NCI-H2196 treated with DMSO at 0.1 percent for 48 hours (cell line): Measurements from ENCODE around the gene ANHX.

Experiments used
- DNase-seq: peaks from one replicate; lab custom pipeline; 2025; ENCODE audit not compliant: unreplicated experiment; lab: John Stamatoyannopoulos, UW

Gene ANHX

DNA sequence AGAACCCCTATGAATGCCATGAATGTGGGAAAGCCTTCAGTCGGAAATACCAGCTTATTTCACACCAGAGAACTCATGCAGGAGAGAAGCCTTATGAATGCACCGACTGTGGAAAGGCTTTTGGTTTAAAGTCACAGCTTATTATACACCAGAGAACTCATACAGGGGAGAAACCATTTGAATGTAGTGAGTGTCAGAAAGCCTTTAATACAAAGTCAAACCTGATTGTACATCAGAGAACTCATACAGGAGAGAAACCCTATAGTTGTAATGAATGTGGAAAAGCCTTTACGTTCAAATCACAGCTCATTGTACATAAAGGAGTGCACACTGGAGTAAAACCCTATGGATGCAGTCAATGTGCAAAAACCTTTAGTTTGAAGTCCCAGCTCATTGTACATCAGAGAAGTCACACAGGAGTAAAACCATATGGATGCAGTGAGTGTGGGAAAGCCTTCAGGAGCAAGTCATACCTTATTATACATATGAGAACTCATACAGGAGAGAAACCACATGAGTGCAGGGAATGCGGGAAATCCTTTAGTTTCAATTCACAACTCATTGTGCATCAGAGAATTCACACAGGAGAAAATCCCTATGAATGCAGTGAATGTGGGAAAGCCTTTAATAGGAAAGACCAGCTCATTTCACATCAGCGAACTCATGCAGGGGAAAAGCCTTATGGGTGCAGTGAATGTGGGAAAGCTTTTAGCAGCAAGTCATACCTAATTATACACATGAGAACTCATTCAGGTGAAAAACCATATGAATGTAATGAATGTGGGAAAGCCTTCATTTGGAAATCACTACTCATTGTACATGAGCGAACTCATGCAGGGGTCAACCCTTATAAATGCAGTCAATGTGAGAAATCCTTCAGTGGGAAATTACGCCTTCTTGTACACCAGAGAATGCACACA is 32.1 kb downstream of the ANHX start:
- DNase-seq, result no peak

DNA sequence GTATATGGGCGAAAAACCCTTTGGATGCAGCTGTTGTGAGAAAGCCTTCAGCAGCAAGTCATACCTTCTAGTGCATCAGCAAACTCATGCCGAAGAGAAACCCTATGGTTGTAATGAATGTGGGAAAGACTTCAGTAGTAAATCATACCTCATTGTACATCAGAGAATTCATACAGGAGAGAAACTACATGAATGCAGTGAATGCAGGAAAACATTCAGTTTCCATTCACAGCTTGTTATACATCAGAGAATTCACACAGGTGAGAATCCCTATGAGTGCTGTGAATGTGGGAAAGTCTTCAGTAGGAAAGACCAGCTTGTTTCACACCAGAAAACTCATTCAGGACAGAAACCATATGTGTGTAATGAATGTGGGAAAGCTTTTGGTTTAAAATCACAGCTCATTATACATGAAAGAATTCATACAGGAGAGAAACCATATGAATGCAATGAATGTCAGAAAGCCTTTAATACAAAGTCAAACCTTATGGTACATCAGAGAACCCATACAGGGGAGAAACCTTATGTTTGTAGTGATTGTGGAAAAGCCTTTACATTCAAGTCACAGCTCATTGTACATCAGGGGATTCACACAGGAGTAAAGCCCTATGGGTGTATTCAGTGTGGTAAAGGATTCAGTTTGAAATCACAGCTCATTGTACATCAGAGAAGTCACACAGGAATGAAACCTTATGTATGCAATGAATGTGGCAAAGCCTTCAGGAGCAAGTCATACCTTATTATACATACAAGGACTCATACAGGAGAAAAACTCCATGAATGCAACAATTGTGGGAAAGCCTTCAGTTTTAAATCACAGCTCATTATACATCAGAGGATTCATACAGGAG is 33.0 kb downstream of the ANHX start:
- no peak for DNase-seq

DNA sequence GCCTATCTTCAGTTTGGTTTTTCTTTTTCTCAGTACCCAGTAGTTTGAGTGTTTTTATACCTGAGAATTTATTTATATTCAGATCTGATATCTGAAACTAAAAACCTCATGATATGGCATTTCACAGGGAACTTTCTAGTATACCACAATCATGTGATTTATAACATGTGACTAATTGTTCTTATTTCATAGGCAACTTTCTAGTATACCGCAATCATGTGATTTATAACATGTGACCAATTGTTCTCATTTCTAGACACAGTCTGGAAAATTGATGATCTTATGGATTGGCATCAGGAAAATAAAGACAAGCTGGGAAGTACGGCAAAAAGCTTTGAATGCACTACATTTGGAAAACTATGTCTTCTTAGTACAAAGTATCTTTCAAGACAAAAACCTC is 33.8 kb downstream of the ANHX start:
- DNase-seq, result no peak

DNA sequence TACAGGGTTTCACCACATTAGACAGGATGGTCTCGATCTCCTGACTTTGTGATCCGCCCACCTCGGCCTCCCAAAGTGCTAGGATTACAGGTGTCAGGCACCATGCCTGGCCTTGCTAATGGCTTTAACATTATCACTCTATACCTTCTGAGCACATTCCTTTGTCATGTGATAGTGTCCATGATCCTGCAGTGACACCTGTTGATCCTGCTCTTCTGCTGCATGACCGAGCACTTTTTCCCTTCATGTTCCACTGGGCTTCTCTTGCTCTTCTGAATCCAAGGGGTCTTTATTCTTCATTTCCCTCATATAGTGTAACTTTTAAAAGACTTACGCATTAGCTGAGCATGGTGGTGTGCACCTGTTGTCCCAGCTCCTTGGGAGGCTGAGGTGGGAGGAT is 42.8 kb downstream of the ANHX start:
- no peak for DNase-seq

DNA sequence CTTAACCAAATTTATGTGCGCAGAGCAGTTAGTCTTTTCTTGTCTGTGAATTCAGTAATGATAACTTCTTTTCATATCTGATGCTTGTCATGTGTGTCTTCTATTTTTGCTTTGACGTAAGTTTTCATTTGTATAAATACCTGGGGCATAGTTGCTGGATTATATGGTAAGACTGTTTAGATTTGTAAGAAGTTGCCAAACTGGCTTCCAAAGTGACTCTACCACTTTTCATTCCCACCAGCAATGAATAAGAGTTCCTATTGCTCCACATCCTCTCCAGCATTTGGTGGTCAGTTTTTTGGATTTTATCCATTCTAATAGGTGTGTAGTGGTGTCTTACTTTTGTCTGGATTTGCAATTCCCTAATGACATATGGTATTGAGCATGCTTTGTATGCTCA is 45.5 kb downstream of the ANHX start:
- DNase-seq, result no peak

DNA sequence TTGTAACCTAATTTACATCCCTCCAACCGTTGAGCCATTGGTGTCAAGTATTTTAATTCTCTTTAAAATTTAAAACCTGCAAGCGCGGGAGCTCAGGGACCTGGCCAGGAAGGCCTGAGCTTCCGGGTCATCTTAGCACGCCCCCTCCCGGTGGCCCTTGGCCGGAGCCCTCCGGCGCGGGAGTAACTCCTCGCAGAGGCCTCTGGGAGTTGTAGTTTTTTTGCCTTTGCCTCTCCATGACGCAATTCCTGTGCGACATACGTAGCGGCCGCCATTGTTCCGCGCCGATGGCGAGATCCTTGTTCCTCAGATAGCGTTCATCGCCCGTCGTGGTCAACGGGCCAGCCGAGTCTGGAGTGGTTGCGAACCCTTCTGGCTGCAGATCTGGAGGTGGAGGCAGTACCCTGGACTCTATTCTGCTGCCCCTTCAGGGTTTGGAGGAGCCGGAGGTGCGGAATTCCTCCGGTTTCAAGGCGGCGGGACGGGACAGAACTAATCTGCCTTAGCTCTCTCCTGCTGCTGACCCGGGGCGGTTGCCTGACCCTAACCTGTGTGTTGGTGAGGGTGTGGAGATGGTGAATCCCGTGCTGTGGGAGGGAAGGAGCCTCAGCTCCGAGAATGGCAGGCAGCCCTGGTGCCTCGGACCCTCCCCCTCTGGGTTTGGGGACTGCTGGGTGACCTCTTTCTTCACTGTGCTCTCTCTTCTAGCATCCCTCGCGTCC is 54.3 kb downstream of the ANHX start, which contains the start of gene ZNF268:
ZNF268 (plus strand) TSS at position 258 of the 722 bp plus-strand sequence. CDS start 503 bp downstream, outside the sequence.
- peak; percentile 70 for DNase-seq

DNA sequence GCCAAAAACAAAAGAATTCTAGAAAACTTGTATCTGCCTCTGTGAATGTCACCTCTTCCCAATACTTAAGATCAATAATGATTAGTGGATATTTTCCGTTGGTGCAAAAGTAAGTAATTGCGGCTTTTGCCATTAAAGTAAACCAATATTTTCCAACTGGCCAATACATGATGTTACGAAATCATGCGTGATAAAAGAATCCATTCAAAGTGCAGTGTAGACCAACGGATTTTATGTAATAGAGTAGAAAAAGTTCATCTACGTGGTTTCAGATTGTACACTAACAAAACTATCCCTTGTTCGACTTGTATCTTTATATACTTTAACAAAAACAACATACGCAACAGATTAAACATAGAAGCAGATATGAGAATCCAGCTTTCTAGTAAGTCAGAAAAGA is 55.0 kb downstream of the ANHX start:
- DNase-seq, result no peak

DNA sequence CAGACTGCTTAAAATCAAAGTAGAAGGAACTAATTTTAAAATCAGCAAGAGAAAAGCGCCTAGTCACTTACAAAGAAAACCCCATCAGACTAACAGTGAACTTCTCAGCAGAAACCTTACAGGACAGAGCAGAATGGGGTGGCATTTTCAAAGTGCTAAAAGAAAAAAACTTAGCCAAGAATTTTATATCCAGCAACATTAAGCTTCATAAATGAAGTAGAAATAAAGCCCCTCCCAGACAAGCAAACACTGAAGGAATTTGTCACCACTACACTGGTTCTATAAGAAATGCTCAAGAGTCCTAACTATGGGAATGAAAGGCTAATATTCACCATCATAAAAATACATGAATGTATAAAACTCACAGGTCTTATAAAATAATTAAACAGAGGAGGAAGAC is 60.8 kb downstream of the ANHX start:
- no peak for DNase-seq

DNA sequence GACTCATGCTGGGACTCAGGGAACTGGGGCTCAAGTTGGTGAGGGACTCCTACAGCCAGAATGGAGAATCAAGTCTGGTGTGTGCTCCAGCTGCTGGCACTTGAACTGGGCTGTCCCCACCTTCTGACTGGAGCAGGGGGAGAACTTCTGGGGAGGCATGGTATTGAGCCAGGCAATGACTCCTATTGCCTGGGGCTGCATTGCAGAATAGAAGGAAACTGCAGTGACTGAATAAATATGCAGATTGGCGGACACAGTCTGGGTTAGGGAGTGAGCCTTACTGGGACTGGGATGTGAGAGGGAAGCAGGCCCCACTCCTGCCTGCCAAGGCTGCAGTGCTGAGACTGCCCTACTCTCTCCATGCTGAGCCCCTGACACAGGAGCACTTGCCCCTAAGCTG is 63.2 kb downstream of the ANHX start:
- DNase-seq, result no peak
